K562 (cell line): Measurements from ENCODE around the gene HADHA. TPM values are rescaled to one million over a fixed set of nuclear protein-coding genes. Genes with fewer than 3 reads are reported as not detected.

ENCODE experiments used
- ATAC-seq: fragments of 200-7000 bp; cut with Tn5 transposase; 3 replicates; pipeline ENCODE4 v1.9.1; 2020; ENCODE audit warnings: moderate library complexity
- BruUV-seq: library from RNA; stranded (reverse); fragments of 400-500 nt; replicated peaks from 2 replicates; lab custom pipeline; 2021; lab: Mats Ljungman, UMichigan
- CTCF ChIA-PET: fragments of 300-600 bp; formaldehyde crosslinking; extraction: SDS; loops from one replicate; lab custom pipeline; 2021; ENCODE audit warnings: low intra/inter-chr PET ratio; lab: Yijun Ruan, JAX
- POLR2A ChIA-PET: fragments of 300-600, 350-650 bp; sonication (Branson Sonifier 250); formaldehyde crosslinking; extraction: SDS; loops from one replicate; lab custom pipeline; 2021; ENCODE audit warnings: antibody characterized with exemption, inconsistent platforms; lab: Yijun Ruan, JAX
- DNase-seq, 4 experiments: peaks; one replicate each; pipeline versions ENCODE4 v3.0.0 to v3.0.0-alpha.2; 2011 to 2018; ENCODE audit warnings: low spot score in 3 of 4, mixed read lengths in 3 of 4; ENCODE audit errors: extremely low read depth in 1 of 4
- FAIRE-seq: peaks from 2 replicates; lab custom pipeline; 2011; peaks lifted over from hg19 to GRCh38; lab: Jason Lieb, UNC
- H2AFZ ChIP-seq: 2 replicates; pipeline ENCODE4 v1.6.0; 2011; ENCODE audit warnings: low read depth, low read length, control low read depth, inconsistent platforms
- H3K27ac ChIP-seq: fragments of 200-600 bp; 3 replicates; pipeline ENCODE4 v1.8.0; 2011; ENCODE audit warnings: low read depth, mild to moderate bottlenecking, control low read depth, inconsistent platforms, low read length, moderate library complexity, mixed read lengths; ENCODE audit errors: extremely low read depth
- H3K27me3 ChIP-seq, 2 experiments: fragments of 300-600 bp in 1 of 2; 2 replicates in 1 of 2; 3 replicates in 1 of 2; pipeline versions ENCODE4 v1.6.0 to v1.8.0; 2011; ENCODE audit warnings: inconsistent platforms in 2 of 2, low read length in 2 of 2, mild to moderate bottlenecking in 1 of 2, mixed read lengths in 1 of 2, moderate library complexity in 1 of 2; ENCODE audit not compliant: control insufficient read depth in 2 of 2, insufficient read depth in 2 of 2
- H3K36me3 ChIP-seq: fragments of 300-600 bp; 3 replicates; pipeline ENCODE4 v1.8.0; 2011; ENCODE audit warnings: mild to moderate bottlenecking, low read length, inconsistent platforms; ENCODE audit not compliant: control insufficient read depth, insufficient read depth
- H3K4me1 ChIP-seq, 2 experiments: fragments of 200-600 bp in 1 of 2; replicated peaks in 1 of 2; 2 replicates in 1 of 2; 3 replicates in 1 of 2; pipeline versions ENCODE4 v1.5.1 to v1.8.0; 2011; ENCODE audit warnings: inconsistent platforms in 2 of 2, low read length in 2 of 2, mild to moderate bottlenecking in 1 of 2, mixed read lengths in 1 of 2, moderate library complexity in 1 of 2; ENCODE audit not compliant: control insufficient read depth in 2 of 2, insufficient read depth in 2 of 2
- H3K4me2 ChIP-seq: 2 replicates; pipeline ENCODE4 v1.6.1; 2011; ENCODE audit warnings: low read length, control low read depth, inconsistent platforms, mixed read lengths; ENCODE audit not compliant: insufficient read depth
- H3K4me3 ChIP-seq: fragments of 200-600 bp; sonication (generic), shearing (Covaris generic); 2 replicates; pipeline ENCODE4 v1.5.1; 2016; ENCODE audit warnings: control low read depth, inconsistent platforms
- H3K79me2 ChIP-seq: fragments of 200-600 bp; 3 replicates; pipeline ENCODE4 v1.8.0; 2011; ENCODE audit warnings: low read length, inconsistent platforms; ENCODE audit not compliant: control insufficient read depth, insufficient read depth
- H3K9ac ChIP-seq, 2 experiments: 2 replicates each; pipeline versions ENCODE4 v1.6.0 to v1.6.1; 2011; ENCODE audit warnings: low read depth in 2 of 2, low read length in 2 of 2, control low read depth in 1 of 2, inconsistent platforms in 1 of 2, mild to moderate bottlenecking in 1 of 2, mixed read lengths in 1 of 2; ENCODE audit not compliant: insufficient read depth in 1 of 2
- H3K9me1 ChIP-seq: one replicate; pipeline ENCODE4 v1.6.0; 2011; ENCODE audit warnings: inconsistent platforms, mild to moderate bottlenecking, low read length, moderate library complexity; ENCODE audit not compliant: control insufficient read depth, insufficient read depth
- H3K9me3 ChIP-seq: replicated peaks from 2 replicates; pipeline ENCODE4 v1.5.1; 2011; ENCODE audit warnings: low read depth, low read length, inconsistent platforms; ENCODE audit not compliant: control insufficient read depth, insufficient read depth
- H4K20me1 ChIP-seq: replicated peaks from 2 replicates; pipeline ENCODE4 v1.6.1; 2011; ENCODE audit warnings: low read length, inconsistent platforms, mixed read lengths; ENCODE audit not compliant: control insufficient read depth, insufficient read depth
- BRF1 ChIP-seq: IDR thresholded peaks from 3 replicates; pipeline ENCODE4 v1.6.1; 2011; ENCODE audit warnings: borderline replicate concordance, mild to moderate bottlenecking; ENCODE audit not compliant: insufficient read length; ENCODE audit errors: extremely low read depth
- CUX1 ChIP-seq: fragments of 200-800 bp; sonication (Bioruptor generic); IDR thresholded peaks from 2 replicates; pipeline ENCODE4 v1.6.1; 2016; ENCODE audit warnings: missing genetic modification characterization, missing compliant biosample characterization
- PTTG1 ChIP-seq: fragments of 450-650 bp; IDR thresholded peaks from 2 replicates; pipeline ENCODE4 v1.6.1; 2016; ENCODE audit warnings: low read depth, mild to moderate bottlenecking, missing genetic modification characterization, missing compliant biosample characterization
- ZNF212 ChIP-seq: fragments of 450-650 bp; formaldehyde crosslinking; IDR thresholded peaks from 2 replicates; pipeline ENCODE4 v1.4.0; 2020; ENCODE audit warnings: mild to moderate bottlenecking
- ZNF41 ChIP-seq: fragments of 250-450 bp; sonication (Bioruptor Pico); conservative IDR thresholded peaks from 2 replicates; pipeline ENCODE4 v1.4.0; 2020; ENCODE audit warnings: mild to moderate bottlenecking
- WGBS: fragments of 100-300 bp; shearing (Covaris generic); methylation state at CpG from one replicate; pipeline ENCODE4 v1.1.6; 2016; ENCODE audit warnings: low coverage, mixed read lengths; ENCODE audit not compliant: insufficient coverage; ENCODE audit errors: missing lambda C conversion rate; 5-methylcytosine and 5-hydroxymethylcytosine counted together
- in situ Hi-C: fragments of 300-500 bp; cut with MboI; formaldehyde crosslinking; loops from 4 replicates; pipeline ENCODE4 v1.15.0; 2018; ENCODE audit warnings: inconsistent platforms, mixed read lengths
- intact Hi-C: fragments of 100-400 bp; cut with micrococcal nuclease; formaldehyde crosslinking; loops from 2 replicates; pipeline ENCODE4 v1.14.2; 2022
- polyA plus RNA-seq, 8 experiments: library from polyadenylated mRNA; depleted of rRNA in 4 of 8; stranded (reverse) in 5 of 8; unstranded in 3 of 8; fragments of >200 nt; fragmentation: Nextera tagmentation in 2 of 8; fragmentation: Illumina TruSeq in 1 of 8; extraction: Ambion mirVana in 2 of 8; extraction: Trizol in 1 of 8; gene quantifications; 2 replicates each; pipeline versions ENCODE4 v1.2.1 to v1.2.3, GENCODE V29; 2011 to 2014; ENCODE audit warnings: inconsistent platforms in 1 of 8, missing spikeins in 1 of 8
- total RNA-seq, 7 experiments: library from RNA; depleted of rRNA in 6 of 7; stranded (reverse); fragments of >200 nt in 6 of 7; fragmentation: Illumina TruSeq in 2 of 7; extraction: Trizol in 2 of 7; gene quantifications; 2 replicates each; pipeline versions ENCODE4 v1.2.1 to v1.2.3, GENCODE V29; 2011 to 2021; ENCODE audit warnings: low replicate concordance in 1 of 7

HADHA gene
- total and polyA plus RNA-seq, 9 of the 15 experiments (the other 6 are each of a cell fraction or from before 2014, with no cell fraction given) = 145 to 326 (median 202) TPM

DNA sequence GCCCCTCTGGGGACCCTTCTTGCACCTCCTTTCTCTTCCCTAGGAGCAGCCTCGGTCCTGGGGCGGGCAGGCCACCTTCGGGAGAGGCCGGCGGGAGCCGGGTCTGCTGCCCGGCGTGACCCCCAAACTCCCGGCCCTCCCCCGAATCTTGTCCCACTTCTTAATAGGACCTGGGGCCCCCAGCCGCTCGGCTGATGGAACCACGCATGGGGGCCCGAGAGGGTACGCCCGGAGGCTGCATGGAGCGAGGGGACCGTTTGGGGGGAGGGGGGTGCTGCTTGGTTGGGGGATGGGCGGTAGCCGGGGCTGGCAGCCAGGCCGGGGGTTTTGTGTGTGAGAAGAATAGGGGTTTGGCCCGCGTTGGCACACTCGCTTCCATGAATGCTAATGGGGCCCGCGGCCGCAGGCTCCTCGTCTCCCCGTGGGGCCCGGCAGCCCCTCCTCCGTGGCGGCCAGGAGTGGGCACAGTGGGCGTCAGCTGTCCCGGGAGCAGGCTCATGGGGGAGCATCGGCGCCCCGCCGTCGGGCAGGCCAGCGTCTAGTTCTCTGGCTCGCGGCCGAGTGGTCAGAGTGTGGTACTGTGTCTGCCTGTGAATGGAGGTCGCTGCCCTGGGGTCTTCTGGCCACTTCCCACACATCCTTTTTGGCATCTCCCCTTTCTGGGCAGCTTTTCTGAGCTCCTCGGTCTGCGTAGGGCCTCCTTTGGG, 70.5 kb downstream of the HADHA start:
- Histone ChIP-seq H2AFZ (no peak overlapping the region), H3K27ac (no peak overlapping the region), H3K9me1 (no peaks in the 10 kb centered on the region), H3K36me3 (no peaks in the 10 kb centered on the region), H3K4me1 (peaks cover 0 to 48% of the 10 kb centered on the region in 2 experiments; a peak in 2 of 5 replicates), H3K27me3 (no peaks in the 10 kb centered on the region), H3K9me3 (no peaks in the 10 kb centered on the region), H3K4me2 (no peak overlapping the region), H3K79me2 (no peaks in the 10 kb centered on the region), H3K4me3 (peak overlapping the region; percentile 47), H3K9ac (peak overlapping the region in 1 of 2 experiments; percentile 92; a peak in 1 of 4 replicates), H4K20me1 (no peaks in the 10 kb centered on the region)
- intact Hi-C loops (loop anchor here (5.0 kb wide), 1 partner anchor 293 kb away; no protein-coding TSS in a partner anchor), in situ Hi-C loops (no loop called here)
- 79% methylated on average over 34 of the region's 46 CpGs for whole genome bisulfite sequencing
- ChIA-PET CTCF (no interaction called here), POLR2A (interaction anchor here (0.6 kb wide), 1 partner anchor 140 kb away, joined by 5 read pairs; no protein-coding TSS in a partner anchor)
- ATAC-seq (no peak), DNase-seq (peak in 2 of 4 experiments; percentile 4 to 18), FAIRE-seq (no peak)
- TSS peak; percentile 61 for BruUV-seq
- TF ChIP-seq ZNF212 (CRISPR knock-in tag) (no peak), CUX1 (no peak), BRF1 (no peak), ZNF41 (CRISPR knock-in tag) (no peak), PTTG1 (tag) (no peak)
